LHCN-M2 (cell line): ENCODE data around the gene STX1A. TPM values are rescaled to one million over a fixed set of nuclear protein-coding genes. Genes with fewer than 3 reads are reported as not detected.
A peak's percentile ranks its signal among the peaks of the same experiment; 100 is the strongest.
"Not testable (repeated sequence)": the region's sequence is repeated elsewhere in the genome, so short reads cannot be mapped to it uniquely, and the experiment has no call there.

Source experiments
- DNase-seq: peaks from one replicate; pipeline ENCODE4 v3.0.0-alpha.2; 2012; ENCODE audit warnings: low read depth
- total RNA-seq: library from RNA; depleted of rRNA; stranded (reverse); fragments of >200 nt; gene quantifications from 2 replicates; pipeline ENCODE4 v1.2.3, GENCODE V29; 2014

STX1A gene
- total RNA-seq, 1 experiment from 2014 or later: 80.0 TPM

DNA sequence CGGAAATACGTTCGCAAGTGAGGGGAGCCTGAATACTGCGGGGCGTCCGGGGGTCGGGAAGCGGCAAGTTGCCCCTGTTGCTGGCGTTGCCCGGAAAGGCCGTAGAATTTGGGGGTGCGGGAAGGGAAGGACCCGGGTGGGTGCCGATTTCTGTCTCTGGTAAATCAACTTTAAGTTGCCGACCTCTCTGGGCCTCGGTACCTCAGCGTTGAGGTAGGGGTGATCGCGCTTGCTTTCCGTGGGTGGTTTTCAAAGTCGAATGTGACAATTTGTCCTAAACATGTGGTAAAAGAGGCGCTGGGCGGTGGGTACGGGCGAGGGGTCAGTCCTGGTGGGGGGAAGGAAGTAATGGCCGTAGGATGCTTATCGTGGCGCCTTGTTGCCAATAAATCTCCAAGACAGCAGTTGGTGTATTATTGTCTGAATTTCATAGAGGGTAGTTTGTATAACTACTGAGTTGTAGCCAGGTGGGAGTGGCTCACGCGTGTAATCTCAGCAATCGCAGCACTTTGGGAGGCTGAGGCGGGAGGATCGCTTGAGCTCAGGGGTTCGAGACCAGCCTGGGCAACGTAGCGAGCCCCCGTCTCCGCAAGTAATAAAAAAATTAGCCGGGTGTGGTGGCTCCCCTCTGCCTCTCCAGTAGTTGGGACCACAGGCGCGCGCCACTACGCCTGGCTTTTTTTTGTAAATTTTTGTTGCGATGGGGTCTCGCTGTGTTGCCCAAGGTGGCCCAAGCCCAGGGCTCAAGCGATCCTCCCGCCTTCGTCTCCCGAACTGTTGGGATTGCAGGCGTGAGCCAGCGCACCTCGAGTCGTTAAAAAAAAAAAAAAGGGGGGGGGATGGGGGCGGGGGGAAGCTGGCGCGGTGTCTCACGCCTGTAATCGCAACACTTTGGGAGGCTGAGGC is 35.4 kb downstream of the STX1A start:
- no peak for DNase-seq

DNA sequence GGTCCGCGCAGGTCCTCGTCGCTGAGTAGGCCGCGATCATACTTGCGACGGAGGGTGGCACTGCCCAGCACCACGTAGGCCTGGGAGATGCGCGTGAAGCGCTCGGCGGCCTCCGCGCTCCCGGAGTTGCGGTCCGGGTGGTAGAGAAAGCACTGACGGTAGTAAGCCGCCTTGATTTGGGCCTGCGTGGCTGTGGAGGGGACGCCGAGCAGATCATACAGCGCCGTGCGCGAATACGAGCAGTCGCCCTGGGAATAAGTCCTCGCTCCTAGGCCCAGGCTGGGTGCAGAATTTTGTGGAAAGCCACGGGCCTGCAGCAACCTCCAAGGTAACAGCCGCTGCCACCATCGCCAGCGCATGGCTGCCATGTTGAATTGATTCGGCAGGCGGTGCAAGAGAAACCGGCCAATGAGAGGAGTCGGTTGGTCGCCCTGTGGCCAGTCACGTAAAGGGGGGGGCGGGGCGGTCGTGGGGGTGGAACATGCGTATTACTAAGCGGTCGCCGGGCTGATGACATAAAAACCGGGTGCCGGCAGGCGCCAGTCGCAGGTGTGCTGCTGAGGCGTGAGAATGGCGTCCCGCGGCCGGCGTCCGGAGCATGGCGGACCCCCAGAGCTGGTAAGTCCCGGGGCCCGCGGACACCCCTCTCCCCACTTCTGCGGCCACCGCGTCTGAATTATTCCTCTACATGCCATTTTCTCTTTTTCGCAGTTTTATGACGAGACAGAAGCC is 36.2 kb downstream of the STX1A start, which contains the start of the genes BUD23 and DNAJC30:
TSS of gene BUD23 (plus strand) at position 542 of the 732 bp plus-strand sequence. CDS start at position 571, 29 bp downstream.
TSS of gene DNAJC30 (minus strand) at position 398 of the 732 bp plus-strand sequence. CDS start at position 368, 30 bp downstream.
- peak; percentile 95 for DNase-seq

DNA sequence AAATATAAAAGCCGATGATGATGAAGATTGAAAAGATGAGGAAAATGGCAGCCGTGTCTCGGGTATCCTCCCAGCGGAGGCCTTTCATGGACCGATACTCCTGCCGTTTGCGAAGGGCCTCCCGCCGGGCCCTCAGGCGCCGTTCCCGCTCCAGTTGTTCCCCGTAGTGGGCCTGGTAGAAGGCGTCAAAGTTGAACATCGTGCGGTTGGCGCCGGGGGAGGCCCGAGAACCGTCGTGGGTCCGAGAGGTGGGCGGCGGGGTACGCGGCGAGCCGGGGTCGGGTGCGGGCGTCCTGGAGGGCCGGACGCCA is 36.8 kb downstream of the STX1A start:
- DNase-seq: no peak

DNA sequence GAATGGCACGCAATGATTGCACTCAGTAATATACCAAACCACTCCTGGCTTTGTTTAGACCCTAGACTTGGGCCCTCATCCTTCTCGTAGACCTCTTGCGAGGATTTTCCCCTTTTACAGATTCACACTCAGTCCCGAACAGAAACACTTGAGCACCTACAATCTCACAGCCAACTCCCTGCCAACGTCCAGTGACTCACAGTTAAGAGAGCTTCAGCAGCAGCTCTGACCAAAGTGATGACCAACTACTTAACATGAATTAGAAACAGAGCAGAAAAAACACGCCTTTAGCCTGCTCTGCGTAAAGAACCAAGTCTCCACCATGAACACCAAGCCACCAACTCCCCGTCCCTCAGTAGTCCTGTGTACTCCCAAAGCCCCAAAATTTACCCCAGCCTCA is 38.4 kb downstream of the STX1A start:
- peak; percentile 37 for DNase-seq

DNA sequence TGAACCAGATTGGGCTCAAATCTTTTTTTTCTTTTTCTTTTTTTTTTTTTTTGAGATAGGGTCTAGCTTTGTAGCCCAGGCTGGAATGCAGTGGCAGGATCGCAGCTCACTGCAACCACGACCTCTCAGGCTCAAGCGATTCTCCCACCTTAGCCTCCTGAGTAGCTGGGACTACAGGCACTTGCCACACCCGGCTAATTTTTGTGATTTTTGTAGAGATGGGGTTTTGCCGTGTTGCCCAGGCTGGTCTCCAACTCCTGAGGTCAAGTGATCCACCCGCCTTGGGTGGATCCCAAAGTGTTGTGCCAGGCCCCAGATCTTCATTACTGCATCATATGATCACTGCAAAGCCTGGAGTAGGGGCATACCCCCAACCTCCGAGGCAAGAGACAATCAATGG is 39.0 kb downstream of the STX1A start:
- no peak for DNase-seq

DNA sequence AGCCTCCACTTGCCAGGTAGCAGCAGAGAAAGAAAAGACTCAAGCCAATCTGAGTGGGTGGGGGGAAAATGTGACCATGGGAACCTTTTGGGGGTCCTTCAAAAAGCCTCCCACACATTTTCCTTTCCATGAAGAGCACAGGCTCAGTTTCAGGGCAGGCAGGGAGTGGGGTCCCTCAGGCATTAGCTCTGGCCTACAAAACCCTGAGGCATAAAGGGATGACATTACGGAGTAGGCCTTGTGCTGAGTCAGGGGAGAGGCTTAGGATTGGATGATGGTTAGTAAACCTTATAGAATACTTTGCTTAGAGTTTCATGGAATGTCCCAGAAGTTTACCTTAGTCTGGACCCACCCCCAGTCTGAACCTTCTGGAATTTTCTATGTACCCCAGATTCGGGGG is 39.8 kb downstream of the STX1A start:
- DNase-seq: no peak

DNA sequence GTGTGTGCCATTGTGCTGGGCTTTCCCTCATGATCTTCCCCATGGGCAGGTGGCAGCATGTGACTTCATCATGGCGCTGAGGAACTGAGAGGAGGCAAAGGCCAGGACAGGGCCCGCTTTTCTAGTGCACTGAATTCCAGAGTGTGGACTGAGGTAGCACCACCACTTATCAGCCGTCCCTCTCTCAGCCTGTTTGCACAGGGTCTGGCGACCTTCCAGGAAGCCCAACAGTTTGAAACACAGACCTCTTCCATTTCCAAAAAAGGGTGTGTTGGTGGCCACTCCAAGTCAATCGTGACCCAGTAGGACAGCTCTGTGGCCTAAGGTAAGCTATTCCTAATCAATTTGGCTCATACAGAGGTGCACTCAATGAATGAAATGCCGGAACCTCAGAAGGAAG is 40.6 kb downstream of the STX1A start:
- DNase-seq: no peak

DNA sequence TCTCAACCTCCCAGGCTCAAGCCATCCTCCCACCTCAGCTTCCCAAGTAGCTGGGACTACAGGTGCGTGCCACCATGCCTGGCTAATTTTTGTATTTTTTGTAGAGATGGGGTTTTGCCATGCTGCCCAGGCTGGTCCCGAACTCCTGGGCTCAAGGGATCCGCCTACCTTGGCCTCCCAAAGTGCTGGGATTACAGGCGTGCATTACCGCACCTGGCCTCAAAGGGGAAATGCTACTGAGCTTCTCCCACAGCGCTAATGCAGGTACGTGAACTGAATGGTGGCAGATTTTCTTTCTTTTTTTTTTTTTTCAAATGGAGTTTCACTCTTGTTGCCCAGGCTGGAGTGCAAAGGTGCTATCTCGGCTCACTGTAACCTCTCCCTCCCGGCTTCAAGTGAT is 43.4 kb downstream of the STX1A start:
- not testable (repeated sequence) for DNase-seq

DNA sequence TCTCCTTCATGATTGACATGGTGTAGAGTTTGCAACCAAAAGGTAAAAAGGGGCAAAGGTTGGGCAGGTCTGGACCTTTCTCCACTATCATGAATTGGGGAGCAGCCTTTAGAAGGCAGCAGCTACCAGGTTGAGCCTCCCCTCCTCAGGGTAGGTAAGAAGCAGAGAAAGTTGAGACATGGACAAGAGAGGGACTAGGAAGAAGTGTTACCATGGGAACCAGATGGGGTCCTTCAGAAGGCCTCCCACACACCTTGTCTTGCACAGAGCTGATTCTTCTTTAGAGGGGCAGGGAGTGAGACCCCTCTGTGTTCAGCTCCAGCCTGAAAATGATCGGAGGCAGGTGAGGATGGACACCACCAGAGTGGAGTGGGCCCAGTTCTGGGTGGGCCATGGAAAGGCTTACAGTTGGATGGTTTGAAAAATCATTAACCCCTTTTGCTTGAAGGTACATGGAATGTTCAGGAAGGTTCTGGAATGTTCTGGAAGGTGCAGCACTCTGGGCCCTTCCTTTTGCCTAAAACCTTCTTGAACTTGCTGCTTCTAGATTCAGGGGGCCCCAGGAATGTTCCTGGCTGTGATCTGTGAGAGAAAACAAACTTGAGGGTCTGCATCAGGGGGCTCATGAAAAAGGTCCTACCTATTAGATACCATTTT is 44.9 kb downstream of the STX1A start:
- no peak for DNase-seq

DNA sequence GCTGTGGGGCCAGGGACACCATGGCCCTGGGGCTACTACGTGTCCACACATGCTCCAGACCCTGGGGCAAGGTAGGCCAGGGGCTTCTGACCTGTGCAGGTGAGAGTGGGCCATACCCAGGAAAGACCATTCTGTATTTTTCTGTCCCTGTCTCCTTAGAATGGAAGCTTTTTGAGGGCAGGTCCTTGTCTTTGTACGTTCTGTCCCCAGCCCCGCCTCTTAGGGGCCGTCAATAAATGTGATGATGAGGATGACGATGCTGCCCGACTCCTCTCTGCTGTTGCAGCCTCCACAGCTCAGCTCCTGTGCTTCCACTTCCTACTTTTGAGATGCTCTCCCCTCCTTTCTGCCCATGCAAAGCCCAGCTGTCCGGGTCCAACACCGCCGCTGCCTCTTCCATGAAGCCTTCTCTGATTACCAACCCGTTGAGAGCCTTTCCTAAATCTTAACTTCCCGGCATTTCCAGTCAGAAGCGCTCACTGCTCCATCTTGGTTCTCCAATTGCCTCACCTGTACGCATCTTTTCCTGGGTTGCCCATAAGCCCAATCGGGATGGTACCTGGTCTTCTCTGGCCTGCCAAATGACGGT is 47.5 kb downstream of the STX1A start:
- no peak for DNase-seq

DNA sequence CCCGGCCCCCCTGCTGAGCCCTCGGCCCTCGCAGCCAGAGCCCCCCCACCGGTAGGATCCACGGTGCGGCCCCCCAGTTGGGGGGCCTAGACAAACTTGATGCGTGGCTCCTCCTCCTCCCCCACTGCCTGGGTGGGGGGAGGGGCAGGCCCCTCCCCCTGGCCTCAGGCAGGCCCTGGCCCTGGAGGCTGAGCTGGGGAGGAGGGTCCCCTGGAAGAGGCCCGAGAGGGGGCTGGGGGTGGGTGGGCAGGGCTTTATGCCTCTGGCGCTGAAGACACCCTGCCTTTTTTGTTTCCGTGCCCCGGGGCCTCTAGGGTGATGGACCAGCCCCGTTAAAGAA is 48.2 kb downstream of the STX1A start:
- no peak for DNase-seq

DNA sequence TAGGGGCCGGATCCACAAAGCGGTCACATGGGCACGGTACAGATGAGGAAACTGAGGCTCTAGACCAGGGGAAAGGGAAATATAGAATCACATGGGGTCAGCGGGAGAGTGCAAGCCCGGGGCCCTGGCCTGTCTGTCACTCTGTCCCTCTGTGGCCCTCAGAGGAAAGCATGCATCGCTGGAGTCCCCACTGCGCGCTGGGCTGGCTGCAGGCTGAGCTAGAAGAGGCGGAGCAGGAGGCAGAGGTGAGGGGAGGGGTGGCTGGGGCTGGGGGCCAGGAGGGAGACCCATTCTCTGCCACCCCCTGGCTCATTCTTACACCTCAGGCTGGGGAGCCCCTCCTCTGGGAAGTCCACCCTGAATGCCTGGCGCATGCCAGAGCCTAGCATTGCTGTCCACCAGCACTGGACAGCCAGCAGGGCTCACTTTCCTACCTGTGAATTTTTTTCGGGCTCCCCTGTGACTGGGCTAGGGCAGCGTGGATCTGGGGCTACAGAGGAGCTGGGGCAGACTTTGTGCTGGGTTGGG is 49.5 kb downstream of the STX1A start:
- no peak for DNase-seq

DNA sequence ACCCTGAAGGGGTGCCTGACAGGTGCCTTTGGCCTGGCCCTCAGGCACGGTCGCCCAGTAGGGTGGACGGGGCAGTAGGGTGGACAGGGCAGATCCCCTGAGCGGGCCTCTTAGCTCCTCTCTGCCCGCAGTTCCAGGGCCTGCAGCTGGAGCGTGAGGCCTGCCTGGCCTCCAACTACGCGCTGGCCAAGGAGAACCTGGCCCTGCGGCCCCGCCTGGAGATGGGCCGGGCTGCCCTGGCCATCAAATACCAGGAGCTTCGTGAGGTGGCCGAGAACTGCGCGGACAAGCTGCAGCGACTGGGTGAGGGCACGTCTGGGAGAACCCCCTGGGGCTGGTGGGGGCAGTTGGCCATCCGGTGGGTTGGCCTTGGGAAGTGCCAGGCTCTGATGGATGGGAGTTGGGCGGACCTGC is 50.2 kb downstream of the STX1A start:
- no peak for DNase-seq

DNA sequence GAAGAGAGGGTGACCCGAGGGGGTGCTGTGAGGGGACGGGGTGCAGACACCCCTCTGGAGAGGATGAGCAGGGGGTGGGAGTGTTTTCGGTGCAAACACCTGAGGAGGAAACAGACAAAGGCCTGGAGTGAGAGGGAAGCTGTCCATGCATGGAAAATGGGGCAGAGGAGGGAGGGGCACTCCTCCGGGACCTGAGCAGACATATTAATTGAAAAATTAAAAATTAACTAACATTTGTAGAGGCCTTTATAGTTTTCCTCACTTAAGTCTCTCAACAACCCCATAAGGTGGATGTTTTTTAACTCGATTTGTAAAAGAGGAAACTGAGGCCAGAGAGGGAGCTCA is 50.6 kb downstream of the STX1A start:
- no peak for DNase-seq

DNA sequence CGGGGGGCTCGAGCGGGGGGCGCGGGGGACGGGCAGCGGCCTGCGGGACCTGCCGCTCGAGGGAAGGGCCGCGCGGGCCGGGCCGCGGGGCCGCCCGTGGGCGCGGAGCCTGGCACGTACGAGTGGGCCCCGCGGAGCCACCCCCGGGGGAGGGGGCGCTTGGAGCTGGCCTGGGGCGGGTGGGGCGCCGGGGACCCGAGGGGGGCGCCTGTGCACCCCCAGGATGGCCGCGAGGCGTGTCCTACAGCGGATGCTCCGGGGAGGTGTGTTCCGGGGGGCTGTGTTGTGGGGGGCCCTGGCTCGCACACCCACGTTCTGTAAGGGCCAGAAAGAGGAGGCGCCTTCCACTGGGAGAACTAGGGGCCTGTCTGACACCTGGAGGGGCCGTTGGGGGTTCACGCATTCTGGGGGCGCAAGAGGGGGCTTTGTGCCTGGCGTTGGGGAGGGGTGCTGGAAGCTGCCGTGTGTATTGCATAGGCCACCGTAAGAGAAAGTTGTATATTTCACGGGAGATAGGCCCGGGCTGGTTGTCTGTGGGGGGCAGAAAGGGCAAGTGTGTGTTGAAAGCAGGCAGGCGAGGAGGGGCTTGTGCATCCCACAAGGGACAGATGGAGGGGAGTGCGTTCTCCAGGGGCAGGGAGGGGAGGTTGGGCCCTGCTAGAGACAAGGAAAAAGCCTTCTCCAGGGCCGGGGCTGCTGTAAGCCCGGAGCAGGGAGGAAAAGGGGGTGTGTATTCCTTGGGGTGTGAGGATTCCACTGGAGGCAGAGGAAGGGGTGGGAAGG is 51.2 kb downstream of the STX1A start:
- peak; percentile 17 for DNase-seq

DNA sequence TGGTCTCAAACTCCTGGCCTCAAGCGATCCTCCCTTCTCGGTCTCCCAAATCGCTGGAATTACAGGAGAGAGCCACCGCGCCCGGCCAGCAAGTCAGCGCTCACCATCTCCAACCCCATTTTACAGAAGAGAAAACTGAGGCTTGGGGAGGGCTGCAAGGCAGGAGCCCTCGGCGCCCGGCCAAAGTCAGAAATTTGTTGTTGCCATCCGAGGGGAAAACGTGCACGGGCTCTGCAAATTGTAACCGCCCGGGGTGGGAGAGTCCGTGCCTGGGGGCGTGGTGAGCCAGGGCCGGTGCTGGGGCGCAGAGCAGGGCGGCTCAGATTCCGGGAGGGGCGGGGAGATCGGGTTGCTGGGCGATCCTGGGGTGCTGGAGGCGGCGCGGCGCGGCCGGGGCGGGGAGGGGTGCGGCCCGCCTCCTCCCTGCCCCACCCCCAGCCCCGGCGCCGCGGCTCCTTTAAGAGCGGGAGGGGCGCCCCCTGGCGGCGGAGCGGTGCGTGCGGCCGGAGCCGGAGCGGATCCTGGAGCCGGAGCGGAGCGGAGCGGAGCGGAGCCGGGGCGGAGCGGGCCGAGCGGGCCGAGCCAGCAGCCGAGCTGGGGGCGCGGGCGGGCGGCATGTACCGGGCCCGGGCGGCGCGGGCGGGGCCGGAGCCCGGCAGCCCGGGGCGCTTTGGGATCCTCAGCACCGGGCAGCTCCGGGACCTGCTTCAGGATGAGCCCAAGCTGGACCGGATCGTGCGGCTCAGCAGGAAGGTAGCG is 51.9 kb downstream of the STX1A start, which contains the start of gene VPS37D:
TSS of gene VPS37D (plus strand) at position 488 of the 759 bp plus-strand sequence. CDS start at position 616, 128 bp downstream.
- DNase-seq: peak; percentile 88

DNA sequence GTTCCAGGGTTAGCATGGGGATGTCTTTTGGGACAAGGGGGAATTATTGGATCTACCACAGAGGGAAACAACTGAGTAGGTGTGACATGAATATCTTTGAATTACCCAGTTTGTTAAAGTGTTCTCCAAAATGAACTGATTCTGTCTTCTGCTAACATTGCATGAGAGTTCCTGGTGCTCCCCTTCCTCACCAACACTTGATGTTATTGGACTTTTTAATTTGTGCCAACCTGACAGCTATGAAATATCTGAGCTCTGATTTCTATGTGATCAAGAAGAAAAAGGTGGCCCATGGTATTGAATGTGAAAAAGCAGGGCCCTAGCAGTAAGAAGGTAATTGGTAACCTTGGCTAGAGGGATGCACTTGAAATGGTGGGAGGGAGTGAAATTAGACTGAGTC is 56.4 kb downstream of the STX1A start:
- DNase-seq: no peak

DNA sequence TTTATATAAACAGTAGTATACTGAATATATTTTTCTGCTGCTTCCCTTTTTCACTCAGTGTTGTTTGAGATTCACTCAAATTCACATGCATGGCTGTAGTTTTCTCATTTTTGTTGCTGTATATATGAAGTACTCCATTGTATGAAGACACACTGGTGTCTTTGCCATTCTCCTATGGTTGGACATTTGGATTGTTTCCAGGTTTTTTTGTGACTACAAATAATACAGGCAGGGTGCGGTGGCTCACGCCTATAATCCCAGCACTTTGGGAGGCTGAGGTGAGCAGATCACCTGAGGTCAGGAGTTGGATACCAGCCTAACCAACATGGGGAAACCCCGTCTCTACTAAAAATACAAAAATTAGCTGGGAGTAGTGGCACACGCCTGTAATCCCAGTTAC is 58.9 kb downstream of the STX1A start:
- DNase-seq: not testable (repeated sequence)

DNA sequence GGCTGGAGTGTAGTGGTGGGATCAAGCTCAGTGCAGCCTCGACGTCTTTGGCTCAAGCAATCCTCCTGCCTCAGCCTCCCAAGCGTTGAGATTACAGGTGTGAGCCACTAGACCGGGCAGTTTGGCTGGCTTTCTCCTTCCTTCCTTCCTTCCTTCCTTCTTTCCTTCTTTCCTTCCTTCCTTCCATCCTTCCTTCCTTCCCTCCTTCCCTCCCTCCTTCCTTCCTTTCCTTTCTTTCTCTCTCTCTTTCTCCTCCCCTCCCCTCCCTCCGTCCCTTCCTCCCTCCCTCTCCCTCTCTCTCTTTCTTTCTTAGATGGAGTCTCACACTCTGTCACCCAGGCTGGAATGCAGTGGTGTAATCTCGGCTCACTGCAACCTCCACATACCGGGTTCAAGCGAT is 59.5 kb downstream of the STX1A start:
- DNase-seq: no peak

DNA sequence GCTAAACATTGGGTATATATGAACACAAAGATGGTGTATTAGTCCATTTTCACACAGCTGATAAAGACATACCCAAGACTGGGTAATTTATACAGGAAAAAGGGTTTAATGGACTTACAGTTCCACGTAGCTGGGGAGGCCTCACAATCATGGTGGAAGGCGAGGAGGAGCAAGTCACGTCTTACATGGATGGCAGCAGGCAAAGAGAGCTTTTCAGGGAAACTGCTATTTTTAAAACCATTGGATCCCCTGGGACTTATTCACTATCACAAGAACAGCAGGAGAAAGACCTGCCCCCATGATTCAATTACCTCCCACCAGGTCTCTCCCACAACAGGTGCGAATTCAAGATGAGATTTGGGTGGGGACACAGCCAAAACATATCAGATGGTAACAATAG is 64.2 kb downstream of the STX1A start:
- DNase-seq: not testable (repeated sequence)
